WTC11 (cell line): ENCODE results near the gene LEMD3. TPM values are rescaled to one million over a fixed set of nuclear protein-coding genes. Genes with fewer than 3 reads are reported as not detected.

Experiments used
- ATAC-seq: fragments of 200-7000 bp; cut with Tn5 transposase; 2 replicates; pipeline ENCODE4 v1.10.0; 2021; ENCODE audit warnings: mild to moderate bottlenecking, moderate library complexity
- CTCF ChIA-PET: fragments of 300-600 bp; sonication (Branson Sonifier 250); formaldehyde crosslinking; loops from one replicate; lab custom pipeline; 2021; ENCODE audit warnings: antibody characterized with exemption; lab: Charles Lee
- POLR2A ChIA-PET: fragments of 350-600 bp; sonication (Branson Sonifier 250); formaldehyde crosslinking; loops from one replicate; lab custom pipeline; 2021; ENCODE audit warnings: antibody characterized with exemption; lab: Charles Lee
- DNase-seq: peaks from one replicate; pipeline ENCODE4 v3.0.0; 2021; ENCODE audit warnings: low spot score
- H3K27ac Mint-ChIP-seq: 2 replicates; pipeline ENCODE4 v1.8.0; 2021; ENCODE audit warnings: mixed read lengths
- H3K27me3 Mint-ChIP-seq: 2 replicates; pipeline ENCODE4 v1.8.0; 2021; ENCODE audit warnings: low read depth, mild to moderate bottlenecking, moderate library complexity, mixed read lengths
- H3K36me3 Mint-ChIP-seq: 2 replicates; pipeline ENCODE4 v1.8.0; 2021; ENCODE audit warnings: mixed read lengths
- H3K4me1 Mint-ChIP-seq: 2 replicates; pipeline ENCODE4 v1.8.0; 2022; ENCODE audit warnings: mixed read lengths
- H3K4me3 Mint-ChIP-seq: 2 replicates; pipeline ENCODE4 v1.8.0; 2021; ENCODE audit warnings: mild to moderate bottlenecking, moderate library complexity, mixed read lengths
- H3K9me3 Mint-ChIP-seq: 2 replicates; pipeline ENCODE4 v1.8.0; 2021; ENCODE audit warnings: mixed read lengths
- CREM ChIP-seq: sonication (generic); formaldehyde crosslinking; IDR thresholded peaks from 2 replicates; pipeline ENCODE4 v1.8.1; 2022; ENCODE audit warnings: mild to moderate bottlenecking, missing genetic modification reagents, moderate library complexity
- CTCF ChIP-seq: fragments of 200-600 bp; IDR thresholded peaks from 2 replicates; pipeline ENCODE4 v1.8.0; 2022; ENCODE audit warnings: antibody characterized with exemption
- MYBL2 ChIP-seq: sonication (generic); formaldehyde crosslinking; IDR thresholded peaks from 2 replicates; pipeline ENCODE4 v1.8.1; 2023; ENCODE audit warnings: mild to moderate bottlenecking, moderate library complexity, missing genetic modification reagents
- NR3C1 ChIP-seq: sonication (generic); formaldehyde crosslinking; conservative IDR thresholded peaks from 2 replicates; pipeline ENCODE4 v1.8.1; 2023; ENCODE audit warnings: low read depth, mild to moderate bottlenecking, missing genetic modification reagents
- RORB ChIP-seq: fragments of 250-450 bp; sonication (Bioruptor Pico); IDR thresholded peaks from 2 replicates; pipeline ENCODE4 v1.9.0; 2021; ENCODE audit warnings: mild to moderate bottlenecking
- SMAD3 ChIP-seq: sonication (generic); formaldehyde crosslinking; IDR thresholded peaks from 2 replicates; pipeline ENCODE4 v1.8.0; 2022; ENCODE audit warnings: missing genetic modification reagents, mild to moderate bottlenecking, borderline replicate concordance
- TCF7 ChIP-seq: sonication (generic); formaldehyde crosslinking; IDR thresholded peaks from 2 replicates; pipeline ENCODE4 v1.8.0; 2022; ENCODE audit warnings: mild to moderate bottlenecking, low read depth, missing genetic modification reagents, moderate library complexity
- ZNF219 ChIP-seq: sonication (generic); formaldehyde crosslinking; IDR thresholded peaks from 2 replicates; pipeline ENCODE4 v1.8.0; 2023; ENCODE audit warnings: missing genetic modification reagents, mild to moderate bottlenecking, borderline replicate concordance
- ZNF263 ChIP-seq: sonication (generic); formaldehyde crosslinking; IDR thresholded peaks from 2 replicates; pipeline ENCODE4 v1.8.1; 2022; ENCODE audit warnings: low read depth, mild to moderate bottlenecking, moderate library complexity, missing genetic modification reagents
- ZNF416 ChIP-seq: fragments of 250-450 bp; sonication (Bioruptor Pico); IDR thresholded peaks from 2 replicates; pipeline ENCODE4 v1.9.0; 2021; ENCODE audit warnings: mild to moderate bottlenecking, inconsistent platforms
- total RNA-seq: library from RNA; stranded (reverse); gene quantifications from 3 replicates; pipeline ENCODE4 v1.2.3, GENCODE V29; 2021
- TF ChIP-seq, protein P1 (sequence below): fragments of 250-450 bp; sonication (Bioruptor Pico); conservative IDR thresholded peaks from 2 replicates; pipeline ENCODE4 v1.9.0; 2021; ENCODE audit warnings: mild to moderate bottlenecking
- TF ChIP-seq, protein P2 (sequence below): fragments of 250-450 bp; sonication (Bioruptor Pico); IDR thresholded peaks from 2 replicates; pipeline ENCODE4 v1.9.0; 2021; ENCODE audit warnings: mild to moderate bottlenecking
- TF ChIP-seq, protein P3 (sequence below): fragments of 250-450 bp; sonication (Bioruptor Pico); IDR thresholded peaks from 2 replicates; pipeline ENCODE4 v2.1.2; 2022; ENCODE audit warnings: mild to moderate bottlenecking, moderate library complexity
- TF ChIP-seq, protein P4 (sequence below): sonication (generic); formaldehyde crosslinking; IDR thresholded peaks from 2 replicates; pipeline ENCODE4 v1.8.0; 2023; ENCODE audit warnings: missing genetic modification reagents, mild to moderate bottlenecking, borderline replicate concordance

Gene LEMD3
- total RNA-seq, 1 experiment from 2014 or later, result 31.3 TPM

- POLR2A ChIA-PET, result no interaction called here
- Mint-ChIP-seq H3K9me3 (no peaks in the 10 kb centered on the region), H3K27ac (no peak overlapping the region), H3K4me3 (no peak overlapping the region), H3K4me1 (no peaks in the 10 kb centered on the region)
- ATAC-seq, result no peak
- CTCF ChIA-PET, result no interaction called here
- TF ChIP-seq ZNF416 (CRISPR knock-in tag) (no peak), SMAD3 (CRISPR knock-in tag) (no peak), MYBL2 (no peak), CTCF (no peak), TCF7 (CRISPR knock-in tag) (no peak), ZNF263 (CRISPR knock-in tag) (no peak), CREM (no peak), ZNF219 (no peak), RORB (CRISPR knock-in tag) (no peak), NR3C1 (no peak)
- TF ChIP-seq, protein P1, sequence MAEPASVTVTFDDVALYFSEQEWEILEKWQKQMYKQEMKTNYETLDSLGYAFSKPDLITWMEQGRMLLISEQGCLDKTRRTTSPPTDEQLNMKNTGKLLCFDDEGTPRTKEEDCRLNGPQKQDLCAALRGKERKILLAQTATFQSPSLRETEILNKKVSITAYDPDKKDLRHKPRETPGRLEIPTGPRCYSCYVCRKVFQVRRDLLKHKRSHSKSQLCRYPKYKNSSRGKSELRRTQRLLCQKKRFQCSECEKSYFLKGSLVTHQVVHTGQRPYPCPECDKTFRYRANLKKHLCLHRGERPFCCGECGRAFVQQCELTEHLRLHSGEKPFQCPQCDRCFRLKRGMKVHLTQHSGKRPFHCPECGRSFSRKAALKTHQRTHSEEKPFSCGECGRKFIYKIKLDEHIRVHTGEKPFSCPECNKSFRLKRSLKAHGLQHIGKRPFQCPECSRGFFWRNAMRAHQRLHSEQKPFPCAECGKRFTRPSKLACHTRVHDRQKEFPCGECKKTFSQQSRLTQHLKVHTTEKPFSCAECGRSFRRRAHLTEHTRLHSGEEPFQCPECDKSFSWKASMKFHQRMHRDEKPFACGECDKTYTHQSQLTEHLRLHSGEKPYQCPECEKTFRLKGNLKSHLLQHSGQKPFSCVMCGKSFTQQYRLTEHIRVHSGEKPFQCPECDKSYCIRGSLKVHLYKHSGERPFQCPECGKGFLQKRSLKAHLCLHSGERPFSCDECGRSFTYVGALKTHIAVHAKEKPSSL (CRISPR knock-in tag), result no peak
- TF ChIP-seq, protein P2, sequence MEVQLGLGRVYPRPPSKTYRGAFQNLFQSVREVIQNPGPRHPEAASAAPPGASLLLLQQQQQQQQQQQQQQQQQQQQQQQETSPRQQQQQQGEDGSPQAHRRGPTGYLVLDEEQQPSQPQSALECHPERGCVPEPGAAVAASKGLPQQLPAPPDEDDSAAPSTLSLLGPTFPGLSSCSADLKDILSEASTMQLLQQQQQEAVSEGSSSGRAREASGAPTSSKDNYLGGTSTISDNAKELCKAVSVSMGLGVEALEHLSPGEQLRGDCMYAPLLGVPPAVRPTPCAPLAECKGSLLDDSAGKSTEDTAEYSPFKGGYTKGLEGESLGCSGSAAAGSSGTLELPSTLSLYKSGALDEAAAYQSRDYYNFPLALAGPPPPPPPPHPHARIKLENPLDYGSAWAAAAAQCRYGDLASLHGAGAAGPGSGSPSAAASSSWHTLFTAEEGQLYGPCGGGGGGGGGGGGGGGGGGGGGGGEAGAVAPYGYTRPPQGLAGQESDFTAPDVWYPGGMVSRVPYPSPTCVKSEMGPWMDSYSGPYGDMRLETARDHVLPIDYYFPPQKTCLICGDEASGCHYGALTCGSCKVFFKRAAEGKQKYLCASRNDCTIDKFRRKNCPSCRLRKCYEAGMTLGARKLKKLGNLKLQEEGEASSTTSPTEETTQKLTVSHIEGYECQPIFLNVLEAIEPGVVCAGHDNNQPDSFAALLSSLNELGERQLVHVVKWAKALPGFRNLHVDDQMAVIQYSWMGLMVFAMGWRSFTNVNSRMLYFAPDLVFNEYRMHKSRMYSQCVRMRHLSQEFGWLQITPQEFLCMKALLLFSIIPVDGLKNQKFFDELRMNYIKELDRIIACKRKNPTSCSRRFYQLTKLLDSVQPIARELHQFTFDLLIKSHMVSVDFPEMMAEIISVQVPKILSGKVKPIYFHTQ (CRISPR knock-in tag), result no peak
- TF ChIP-seq, protein P3, sequence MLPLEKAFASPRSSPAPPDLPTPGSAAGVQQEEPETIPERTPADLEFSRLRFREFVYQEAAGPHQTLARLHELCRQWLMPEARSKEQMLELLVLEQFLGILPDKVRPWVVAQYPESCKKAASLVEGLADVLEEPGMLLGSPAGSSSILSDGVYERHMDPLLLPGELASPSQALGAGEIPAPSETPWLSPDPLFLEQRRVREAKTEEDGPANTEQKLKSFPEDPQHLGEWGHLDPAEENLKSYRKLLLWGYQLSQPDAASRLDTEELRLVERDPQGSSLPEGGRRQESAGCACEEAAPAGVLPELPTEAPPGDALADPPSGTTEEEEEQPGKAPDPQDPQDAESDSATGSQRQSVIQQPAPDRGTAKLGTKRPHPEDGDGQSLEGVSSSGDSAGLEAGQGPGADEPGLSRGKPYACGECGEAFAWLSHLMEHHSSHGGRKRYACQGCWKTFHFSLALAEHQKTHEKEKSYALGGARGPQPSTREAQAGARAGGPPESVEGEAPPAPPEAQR (CRISPR knock-in tag), result no peak
- TF ChIP-seq, protein P4, sequence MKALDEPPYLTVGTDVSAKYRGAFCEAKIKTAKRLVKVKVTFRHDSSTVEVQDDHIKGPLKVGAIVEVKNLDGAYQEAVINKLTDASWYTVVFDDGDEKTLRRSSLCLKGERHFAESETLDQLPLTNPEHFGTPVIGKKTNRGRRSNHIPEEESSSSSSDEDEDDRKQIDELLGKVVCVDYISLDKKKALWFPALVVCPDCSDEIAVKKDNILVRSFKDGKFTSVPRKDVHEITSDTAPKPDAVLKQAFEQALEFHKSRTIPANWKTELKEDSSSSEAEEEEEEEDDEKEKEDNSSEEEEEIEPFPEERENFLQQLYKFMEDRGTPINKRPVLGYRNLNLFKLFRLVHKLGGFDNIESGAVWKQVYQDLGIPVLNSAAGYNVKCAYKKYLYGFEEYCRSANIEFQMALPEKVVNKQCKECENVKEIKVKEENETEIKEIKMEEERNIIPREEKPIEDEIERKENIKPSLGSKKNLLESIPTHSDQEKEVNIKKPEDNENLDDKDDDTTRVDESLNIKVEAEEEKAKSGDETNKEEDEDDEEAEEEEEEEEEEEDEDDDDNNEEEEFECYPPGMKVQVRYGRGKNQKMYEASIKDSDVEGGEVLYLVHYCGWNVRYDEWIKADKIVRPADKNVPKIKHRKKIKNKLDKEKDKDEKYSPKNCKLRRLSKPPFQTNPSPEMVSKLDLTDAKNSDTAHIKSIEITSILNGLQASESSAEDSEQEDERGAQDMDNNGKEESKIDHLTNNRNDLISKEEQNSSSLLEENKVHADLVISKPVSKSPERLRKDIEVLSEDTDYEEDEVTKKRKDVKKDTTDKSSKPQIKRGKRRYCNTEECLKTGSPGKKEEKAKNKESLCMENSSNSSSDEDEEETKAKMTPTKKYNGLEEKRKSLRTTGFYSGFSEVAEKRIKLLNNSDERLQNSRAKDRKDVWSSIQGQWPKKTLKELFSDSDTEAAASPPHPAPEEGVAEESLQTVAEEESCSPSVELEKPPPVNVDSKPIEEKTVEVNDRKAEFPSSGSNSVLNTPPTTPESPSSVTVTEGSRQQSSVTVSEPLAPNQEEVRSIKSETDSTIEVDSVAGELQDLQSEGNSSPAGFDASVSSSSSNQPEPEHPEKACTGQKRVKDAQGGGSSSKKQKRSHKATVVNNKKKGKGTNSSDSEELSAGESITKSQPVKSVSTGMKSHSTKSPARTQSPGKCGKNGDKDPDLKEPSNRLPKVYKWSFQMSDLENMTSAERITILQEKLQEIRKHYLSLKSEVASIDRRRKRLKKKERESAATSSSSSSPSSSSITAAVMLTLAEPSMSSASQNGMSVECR (CRISPR knock-in tag), result no peak
- TF ChIP-seq, all 79 proteins: peak for 0
- no peak for DNase-seq
- H3K36me3 Mint-ChIP-seq, result no peaks in the 10 kb centered on the region
- peaks cover 17% of the 10 kb centered on the region for H3K27me3 Mint-ChIP-seq
These were observed 22.0 kb upstream of the LEMD3 start for GRCh38 chr12:65147312-65147905.
